GM12878 (cell line): Measurements from ENCODE around the gene ACADM. TPM values are rescaled to one million over a fixed set of nuclear protein-coding genes. Genes with fewer than 3 reads are reported as not detected.

Experiments
- CBX5 ChIP-seq: sonication (generic); IDR thresholded peaks from 2 replicates; pipeline ENCODE4 v1.6.1; 2016; ENCODE audit warnings: low read depth, moderate library complexity, mild to moderate bottlenecking, inconsistent platforms
- CEBPZ ChIP-seq: fragments of 150-350 bp; IDR thresholded peaks from 2 replicates; pipeline ENCODE4 v1.6.1; 2016; ENCODE audit warnings: low read depth, low read length
- CHD4 ChIP-seq: fragments of 200-600 bp; sonication (generic); IDR thresholded peaks from 2 replicates; pipeline ENCODE4 v1.6.1; 2016; ENCODE audit warnings: mild to moderate bottlenecking
- CUX1 ChIP-seq: IDR thresholded peaks from 2 replicates; pipeline ENCODE4 v1.6.1; 2012; ENCODE audit warnings: improper control_type of control experiment, low read depth, low read length; ENCODE audit not compliant: insufficient replicate concordance
- ELK1 ChIP-seq: IDR thresholded peaks from 2 replicates; pipeline ENCODE4 v1.6.1; 2012; ENCODE audit warnings: low read depth, low read length, improper control_type of control experiment
- MTA3 ChIP-seq: IDR thresholded peaks from 2 replicates; pipeline ENCODE4 v1.6.1; 2012; ENCODE audit warnings: low read length, inconsistent platforms, borderline replicate concordance
- POU2F2 ChIP-seq: IDR thresholded peaks from 3 replicates; pipeline ENCODE4 v1.6.1; 2011; ENCODE audit warnings: low read depth, mild to moderate bottlenecking, low read length, borderline replicate concordance
- SMAD5 ChIP-seq: IDR thresholded peaks from 2 replicates; pipeline ENCODE4 v1.6.1; 2016; ENCODE audit warnings: antibody characterized with exemption, low read depth
- polyA plus RNA-seq, 11 experiments: library from polyadenylated mRNA; depleted of rRNA in 4 of 11; unstranded in 6 of 11; stranded (reverse) in 5 of 11; fragments of >200 nt; fragmentation: Nextera tagmentation in 4 of 11; fragmentation: Illumina TruSeq in 1 of 11; extraction: Ambion mirVana in 4 of 11; extraction: Trizol in 1 of 11; gene quantifications; 1 replicate in 1 of 11; 2 replicates in 10 of 11; pipeline versions ENCODE4 v1.2.1 to v1.2.3, GENCODE V29; 2011 to 2016; ENCODE audit warnings: inconsistent platforms in 2 of 11, missing spikeins in 2 of 11, low read depth in 1 of 11
- total RNA-seq, 4 experiments: library from RNA; depleted of rRNA in 3 of 4; stranded (reverse); fragments of >200 nt in 3 of 4; fragmentation: Illumina TruSeq in 1 of 4; extraction: Trizol in 1 of 4; gene quantifications; 2 replicates each; pipeline versions ENCODE4 v1.2.1 to v1.2.3, GENCODE V29; 2013 to 2021

The ACADM gene
- total and polyA plus RNA-seq, 10 of the 15 experiments (the other 5 are each of a cell fraction or from before 2014, with no cell fraction given) = 119 to 245 (median 204) TPM

- TF ChIP-seq CUX1 (no peak), CEBPZ (no peak), ELK1 (no peak), CBX5 (no peak), SMAD5 (no peak), POU2F2 (no peak), CHD4 (no peak), MTA3 (no peak)
Measured at GRCh38 chr1:75730432-75730831, 5.9 kb downstream of the ACADM start (continued).
